LoVo (cell line): ENCODE data around the gene PIK3CD.

Experiments used
- DNase-seq: peaks from one replicate; pipeline ENCODE4 v3.0.0-alpha.2; 2016; ENCODE audit warnings: low spot score

Gene PIK3CD

DNA sequence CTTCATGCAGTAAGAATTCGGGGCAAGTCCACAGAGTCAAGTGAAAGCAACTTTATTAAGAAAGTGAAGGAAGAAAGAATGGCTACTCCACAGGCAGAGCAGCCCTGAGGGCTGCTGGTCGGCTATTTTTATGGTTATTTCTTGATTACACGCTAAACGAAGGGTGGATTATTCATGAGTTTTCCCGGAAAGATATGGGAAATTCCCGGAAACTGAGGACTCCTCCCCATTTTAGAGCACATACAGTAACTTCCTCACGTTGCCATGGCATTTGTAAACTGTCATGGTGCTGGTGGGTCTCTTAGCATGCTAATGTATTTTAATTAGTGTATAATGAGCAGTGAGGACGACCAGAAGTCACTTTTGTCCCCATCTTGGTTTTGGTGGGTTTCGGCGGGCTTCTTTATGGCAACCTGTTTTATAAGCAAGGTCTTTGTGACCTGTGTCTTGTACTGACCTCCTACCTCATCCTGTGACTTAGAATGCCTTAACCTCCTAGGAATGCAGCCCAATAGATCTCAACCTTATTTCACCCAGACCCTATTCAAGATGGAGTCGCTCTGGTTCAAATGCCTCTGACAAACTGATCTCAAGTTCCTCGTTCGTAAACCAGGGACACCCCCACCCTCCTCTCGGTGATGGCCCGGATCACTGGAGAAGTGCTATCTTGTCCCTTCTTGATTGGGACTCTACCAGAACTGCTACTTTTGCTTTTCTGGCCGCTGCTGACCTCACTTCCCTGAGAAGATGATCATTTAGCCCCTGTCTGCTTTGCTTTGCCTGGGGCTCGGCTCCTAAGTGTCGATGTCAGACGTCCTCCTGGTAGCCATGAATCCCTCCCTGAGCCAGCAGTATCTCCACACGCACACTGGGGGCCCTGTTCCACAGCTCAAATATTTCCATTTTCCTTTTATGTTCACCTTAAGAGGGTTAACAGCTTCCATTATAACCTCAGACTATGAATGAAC lies 123.5 kb downstream of the PIK3CD start:
- DNase-seq, result no peak

DNA sequence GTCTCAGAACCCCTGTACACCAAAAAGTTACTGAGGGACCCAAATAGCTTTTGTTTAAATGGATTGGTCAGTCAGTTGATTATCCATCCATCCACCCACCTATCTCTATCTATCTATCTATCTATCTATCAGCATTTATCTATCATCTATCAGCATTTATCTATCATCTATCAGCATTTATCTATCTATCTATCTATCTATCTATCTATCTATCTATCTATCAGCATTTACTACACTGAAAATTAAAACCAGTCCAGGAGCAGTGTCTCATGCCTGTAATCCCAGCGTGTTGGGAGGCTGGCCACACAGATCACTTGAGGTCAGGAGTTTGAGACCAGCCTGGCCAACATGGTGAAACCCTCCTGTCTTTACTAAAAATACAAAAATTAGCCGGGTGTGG lies 125.2 kb downstream of the PIK3CD start:
- no peak for DNase-seq
